Activated CD4-positive, alpha-beta T cell treated with anti-CD3 and anti-CD28 coated beads, Interleukin-2, amount 10 ng/mL, durations not matched to agents 7 days and 5 days (primary cell): ENCODE measurements around the gene CMC2. TPM values are rescaled to one million over a fixed set of nuclear protein-coding genes. Genes with fewer than 3 reads are reported as not detected.

Experiments used
- CTCF ChIA-PET: fragments of 350-600 bp; sonication (Branson Sonifier 250); formaldehyde crosslinking; loops from one replicate; lab custom pipeline; 2021; ENCODE audit warnings: antibody characterized with exemption; lab: Charles Lee
- POLR2A ChIA-PET: fragments of 350-600 bp; sonication (Branson Sonifier 250); formaldehyde crosslinking; loops from one replicate; lab custom pipeline; 2021; ENCODE audit warnings: antibody characterized with exemption; lab: Charles Lee
- DNase-seq: peaks from one replicate; pipeline ENCODE4 v3.0.0-alpha.2; 2020
- H3K27ac Mint-ChIP-seq: one replicate; pipeline ENCODE4 v1.8.0; 2021; ENCODE audit warnings: mild to moderate bottlenecking, moderate library complexity, mixed read lengths
- H3K27me3 Mint-ChIP-seq: one replicate; pipeline ENCODE4 v1.8.0; 2021; ENCODE audit warnings: mixed read lengths
- H3K36me3 Mint-ChIP-seq: one replicate; pipeline ENCODE4 v1.8.0; 2021; ENCODE audit warnings: low read depth, mixed read lengths
- H3K4me1 Mint-ChIP-seq: one replicate; pipeline ENCODE4 v1.8.0; 2021; ENCODE audit warnings: mixed read lengths
- H3K4me3 Mint-ChIP-seq: one replicate; pipeline ENCODE4 v1.8.0; 2021; ENCODE audit warnings: mild to moderate bottlenecking, moderate library complexity, mixed read lengths
- H3K9me3 Mint-ChIP-seq: one replicate; pipeline ENCODE4 v1.8.0; 2021; ENCODE audit warnings: mixed read lengths
- total RNA-seq, 2 experiments: library from RNA; stranded (reverse); gene quantifications; one replicate each; pipeline ENCODE4 v1.2.3, GENCODE V29; 2021

The CMC2 gene
- total RNA-seq, 2 experiments from 2014 or later: 90.3 to 99.7 TPM

DNA sequence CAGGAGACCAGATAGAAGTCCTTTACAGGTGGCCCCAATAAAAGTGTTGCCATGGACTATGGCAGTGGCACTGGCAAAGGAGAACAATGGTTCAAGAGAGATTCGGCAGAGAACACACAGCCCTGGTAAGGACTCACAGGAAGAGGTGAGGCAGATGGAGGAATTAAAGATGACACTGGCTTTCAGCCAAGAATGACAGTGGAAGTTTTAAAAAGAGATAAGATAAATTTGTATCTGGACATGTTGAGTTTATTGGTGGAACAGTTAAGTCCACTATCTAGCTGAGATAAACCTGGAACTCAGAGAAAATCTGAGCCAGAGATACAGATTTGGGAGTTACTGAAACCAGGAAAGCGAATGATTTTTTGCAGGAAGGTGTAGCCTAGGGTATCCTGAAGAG, 20.1 kb downstream of the CMC2 start:
- H3K27ac Mint-ChIP-seq: no peak overlapping the region
- CTCF ChIA-PET: no interaction called here
- no peak overlapping the region for H3K4me3 Mint-ChIP-seq

DNA sequence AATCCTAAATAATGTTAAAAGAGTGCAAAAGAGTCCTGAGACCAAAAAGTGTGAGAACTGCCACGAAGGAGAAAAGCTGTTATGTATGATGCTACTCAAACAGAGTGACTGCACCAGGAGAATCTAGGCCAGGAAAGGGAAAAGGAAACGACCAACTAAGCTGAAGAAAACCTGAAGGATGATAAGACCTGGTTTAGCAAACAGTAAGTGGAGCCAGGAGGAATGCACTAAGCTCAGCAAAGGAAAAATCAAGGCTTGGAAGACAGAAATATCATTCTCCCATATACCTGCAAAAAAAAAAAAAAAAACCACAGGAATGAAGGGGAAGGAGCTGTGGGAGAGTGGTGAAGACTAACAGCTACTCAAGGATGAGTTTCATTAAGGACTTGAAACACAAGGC, 21.1 kb downstream of the CMC2 start:
- H3K4me1 Mint-ChIP-seq: peaks cover 19% of the 10 kb centered on the region
- ChIA-PET POLR2A (no interaction called here), CTCF (interaction anchor here (0.5 kb wide), 1 partner anchor 8 kb away, joined by 3 read pairs; no protein-coding TSS in a partner anchor)
- no peaks in the 10 kb centered on the region for H3K27me3 Mint-ChIP-seq
- H3K27ac Mint-ChIP-seq: no peak overlapping the region
- peaks cover 30% of the 10 kb centered on the region for H3K36me3 Mint-ChIP-seq
- no peak for DNase-seq
- no peaks in the 10 kb centered on the region for H3K9me3 Mint-ChIP-seq
- H3K4me3 Mint-ChIP-seq: no peak overlapping the region

More for the DNA sequence above, 20.1 kb downstream of the CMC2 start:
- POLR2A ChIA-PET: no interaction called here
- Mint-ChIP-seq H3K36me3 (peaks cover 33% of the 10 kb centered on the region), H3K9me3 (no peaks in the 10 kb centered on the region), H3K27me3 (no peaks in the 10 kb centered on the region), H3K4me1 (peaks cover 22% of the 10 kb centered on the region)
- DNase-seq: no peak

DNA sequence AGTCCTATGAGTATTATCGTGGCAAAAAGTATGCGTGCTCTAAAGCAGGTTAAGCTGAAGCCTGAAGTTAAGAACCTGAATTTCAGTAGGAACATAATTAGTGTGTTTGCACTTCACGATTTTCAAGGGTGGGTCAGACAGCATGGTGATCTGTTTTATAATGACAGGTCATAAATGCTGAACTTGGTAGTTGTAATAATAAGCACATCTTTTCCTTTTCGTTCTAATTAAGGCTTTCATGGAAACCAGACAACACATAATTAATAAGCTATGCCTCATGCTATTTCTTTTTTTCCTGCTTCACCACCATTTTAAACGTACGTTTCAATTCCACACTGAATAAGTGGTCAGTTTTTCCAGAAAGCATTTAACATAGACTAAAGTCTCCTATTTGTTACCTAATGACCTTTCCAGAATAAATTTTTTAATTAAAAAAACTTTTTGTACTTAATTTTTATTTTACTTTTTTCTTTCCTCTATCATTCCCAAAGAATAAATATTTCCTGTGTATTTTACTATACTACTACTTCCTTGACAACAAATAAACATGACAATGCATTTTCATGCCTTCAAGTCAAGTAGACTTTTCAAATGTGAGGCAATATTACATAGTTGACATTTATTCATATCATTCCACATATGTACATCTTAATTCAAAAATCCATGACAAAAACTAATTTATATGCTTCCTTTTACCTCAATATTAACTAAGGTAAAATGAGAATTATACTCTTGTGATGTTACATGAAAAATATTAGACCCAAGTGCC, 22.4 kb downstream of the CMC2 start:
- Mint-ChIP-seq H3K4me1 (peaks cover 16% of the 10 kb centered on the region), H3K9me3 (no peaks in the 10 kb centered on the region), H3K4me3 (no peak overlapping the region), H3K36me3 (peaks cover 27% of the 10 kb centered on the region), H3K27ac (no peak overlapping the region), H3K27me3 (no peaks in the 10 kb centered on the region)
- no peak for DNase-seq
- ChIA-PET POLR2A (no interaction called here), CTCF (interaction anchor here (1.0 kb wide), 1 partner anchor 51 kb away, joined by 3 read pairs; the partner anchor contains the start of gene ATMIN)

DNA sequence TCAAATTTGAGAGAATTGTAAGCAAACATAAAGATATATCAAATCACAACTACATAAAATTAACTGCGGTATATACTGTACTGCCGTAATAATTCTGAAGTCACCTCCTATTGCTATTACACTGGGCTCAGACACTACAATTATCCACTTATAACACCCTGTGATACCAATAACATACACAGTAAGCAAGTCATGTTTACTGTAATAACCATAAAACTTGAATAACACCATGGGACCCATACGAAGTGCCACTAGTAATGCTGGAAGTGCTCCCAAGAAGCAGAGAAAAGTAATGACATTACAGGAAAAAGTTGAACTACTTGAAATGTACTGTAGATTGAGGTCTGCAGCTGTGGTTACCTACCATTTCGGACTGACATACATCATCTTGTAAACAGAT, 24.0 kb downstream of the CMC2 start:
- H3K4me3 Mint-ChIP-seq: no peak overlapping the region
- CTCF ChIA-PET: no interaction called here

DNA sequence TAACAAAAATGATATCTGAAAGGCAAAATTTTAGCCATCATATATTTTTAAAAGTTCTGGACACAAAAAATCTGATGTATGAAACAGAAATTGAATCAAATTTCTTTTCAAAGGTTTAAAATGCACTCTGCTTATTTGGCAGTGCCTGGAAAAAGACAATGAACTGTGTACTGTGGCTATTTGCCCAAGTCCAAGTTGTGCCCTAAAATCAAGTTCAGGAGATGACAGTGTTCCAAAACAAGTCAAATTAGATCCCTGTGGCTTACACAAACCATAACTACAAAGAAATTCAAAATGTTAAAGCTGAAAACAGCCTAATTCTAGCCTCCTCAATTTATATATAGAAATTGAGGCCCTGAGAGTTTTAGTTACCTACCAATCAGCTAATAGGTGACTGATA, 25.6 kb downstream of the CMC2 start:
- no peak for DNase-seq
- H3K27ac Mint-ChIP-seq: no peak overlapping the region
- no peaks in the 10 kb centered on the region for H3K9me3 Mint-ChIP-seq
- H3K4me3 Mint-ChIP-seq: no peak overlapping the region
- H3K4me1 Mint-ChIP-seq: peaks cover 4% of the 10 kb centered on the region
- peaks cover 22% of the 10 kb centered on the region for H3K36me3 Mint-ChIP-seq
- POLR2A ChIA-PET: no interaction called here
- CTCF ChIA-PET: interaction anchor here (0.6 kb wide), 1 partner anchor 160 kb away, joined by 3 read pairs; no protein-coding TSS in a partner anchor
- no peaks in the 10 kb centered on the region for H3K27me3 Mint-ChIP-seq

More for the DNA sequence above, 24.0 kb downstream of the CMC2 start:
- Mint-ChIP-seq H3K9me3 (no peaks in the 10 kb centered on the region), H3K4me1 (peaks cover 14% of the 10 kb centered on the region), H3K36me3 (peaks cover 29% of the 10 kb centered on the region), H3K27me3 (no peaks in the 10 kb centered on the region), H3K27ac (no peak overlapping the region)
- DNase-seq: no peak
- POLR2A ChIA-PET: no interaction called here

DNA sequence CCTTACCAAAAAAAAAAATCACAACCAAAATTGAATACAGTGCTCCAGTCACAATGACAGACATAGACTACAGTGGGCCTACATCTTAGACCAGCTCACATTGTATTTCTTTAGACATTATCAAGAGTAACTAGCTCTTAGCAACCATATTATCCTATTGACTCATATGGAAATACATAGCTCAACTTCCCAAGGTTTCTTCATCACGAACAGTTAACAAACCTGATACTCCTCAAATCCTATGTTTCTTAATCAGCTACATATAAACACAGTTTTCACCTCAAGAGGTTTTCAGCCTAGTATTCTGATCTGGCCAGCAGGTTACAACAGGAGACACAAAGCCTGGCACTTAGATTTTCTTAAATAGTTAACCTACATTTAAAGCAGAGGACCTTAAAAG, 29.7 kb downstream of the CMC2 start:
- ChIA-PET POLR2A (no interaction called here), CTCF (no interaction called here)
- Mint-ChIP-seq H3K9me3 (no peaks in the 10 kb centered on the region), H3K4me3 (no peak overlapping the region), H3K27me3 (no peaks in the 10 kb centered on the region), H3K36me3 (peaks cover 36% of the 10 kb centered on the region), H3K4me1 (no peaks in the 10 kb centered on the region), H3K27ac (no peak overlapping the region)
- no peak for DNase-seq

DNA sequence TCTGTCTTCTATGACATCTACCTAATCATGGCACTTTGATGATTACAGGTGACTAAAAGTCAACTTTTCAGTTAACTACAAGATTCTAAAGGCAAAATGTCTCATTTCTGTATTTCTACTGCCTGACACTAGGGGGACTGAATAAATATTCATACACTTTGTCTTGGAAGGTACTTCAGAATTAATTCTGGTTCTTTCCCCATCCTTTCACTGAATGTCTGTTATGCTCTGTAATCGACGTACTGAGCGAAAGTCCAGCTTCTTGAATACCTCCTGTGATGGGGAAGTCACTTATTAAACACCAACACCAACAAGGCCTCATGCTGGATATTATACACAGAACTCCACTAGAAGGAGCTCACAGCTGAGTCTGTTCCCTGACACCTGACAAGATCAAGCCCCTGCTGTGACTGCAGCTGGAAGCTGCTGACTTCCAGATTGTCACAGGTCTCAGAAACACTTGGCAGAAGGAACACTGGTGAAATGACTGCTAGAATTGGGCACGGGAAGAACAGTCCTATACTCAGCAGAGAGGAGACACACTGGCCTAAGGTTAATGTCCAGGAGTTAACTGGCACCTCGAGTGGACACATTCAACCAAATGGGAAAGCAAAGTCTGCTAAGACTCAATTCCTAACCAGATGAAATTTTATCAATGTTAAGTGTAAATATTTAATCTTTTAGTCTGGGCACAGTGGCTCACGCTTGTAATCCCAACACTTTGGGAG, 31.9 kb downstream of the CMC2 start:
- CTCF ChIA-PET: interaction anchor here (0.6 to 1.6 kb wide), 2 partner anchors 17 to 61 kb away, joined by 3 to 5 read pairs; partner anchors contain the start of gene ATMIN
- H3K9me3 Mint-ChIP-seq: no peaks in the 10 kb centered on the region
- no peak overlapping the region for H3K4me3 Mint-ChIP-seq
- no peak overlapping the region for H3K27ac Mint-ChIP-seq
- H3K4me1 Mint-ChIP-seq: no peaks in the 10 kb centered on the region
- peaks cover 34% of the 10 kb centered on the region for H3K36me3 Mint-ChIP-seq
- no peaks in the 10 kb centered on the region for H3K27me3 Mint-ChIP-seq
- no peak for DNase-seq
- POLR2A ChIA-PET: no interaction called here

DNA sequence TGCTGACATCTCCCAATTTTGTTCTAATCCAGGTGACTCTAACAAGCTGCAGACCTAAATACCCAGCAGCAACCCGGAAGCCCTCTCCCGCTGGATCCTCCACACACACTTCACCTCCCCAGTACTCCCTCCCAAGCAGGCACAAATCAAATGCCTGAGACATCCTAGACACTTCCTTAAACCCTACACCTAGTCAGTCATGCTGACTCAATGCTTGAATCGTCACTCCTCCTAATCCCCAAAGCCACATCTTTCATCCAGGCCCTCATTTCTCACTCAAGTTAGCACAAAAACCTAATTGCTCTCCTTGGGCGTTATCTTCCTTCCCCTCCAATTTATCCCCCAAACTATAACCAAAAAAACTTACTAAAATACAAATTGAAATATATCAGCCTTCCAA, 32.7 kb downstream of the CMC2 start:
- DNase-seq: no peak
- H3K27me3 Mint-ChIP-seq: no peaks in the 10 kb centered on the region
- POLR2A ChIA-PET: no interaction called here
- peak overlapping the region; percentile 43 for H3K27ac Mint-ChIP-seq
- peaks cover 37% of the 10 kb centered on the region for H3K36me3 Mint-ChIP-seq
- no peaks in the 10 kb centered on the region for H3K4me1 Mint-ChIP-seq
- no peaks in the 10 kb centered on the region for H3K9me3 Mint-ChIP-seq
- CTCF ChIA-PET: interaction anchor here (1.6 kb wide), 1 partner anchor 62 kb away, joined by 5 read pairs; the partner anchor contains the start of gene ATMIN
- no peak overlapping the region for H3K4me3 Mint-ChIP-seq

DNA sequence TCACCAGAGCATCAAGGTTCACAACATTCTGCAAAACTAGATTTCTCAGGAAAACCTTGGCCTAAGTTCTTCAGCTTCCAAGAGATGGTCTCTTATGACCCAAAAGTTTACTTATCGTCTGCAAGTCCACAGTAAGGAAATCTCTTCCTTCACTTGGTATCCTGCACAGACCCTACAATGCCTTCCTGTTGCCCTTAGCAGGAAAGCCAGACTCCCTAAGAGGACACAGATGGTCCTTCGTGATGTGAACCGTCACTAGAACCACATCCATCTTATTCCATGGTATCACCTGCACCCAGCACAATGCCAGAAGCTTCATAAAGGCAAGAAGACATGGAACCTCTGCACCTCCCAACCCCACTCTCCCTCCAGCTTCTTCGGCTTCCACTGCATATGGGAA, 34.1 kb downstream of the CMC2 start:
- no peaks in the 10 kb centered on the region for H3K27me3 Mint-ChIP-seq
- H3K4me3 Mint-ChIP-seq: no peak overlapping the region
- no peak for DNase-seq
- ChIA-PET POLR2A (no interaction called here), CTCF (interaction anchor here (1.2 to 1.6 kb wide), 2 partner anchors 44 to 63 kb away, joined by 3 to 4 read pairs; partner anchors contain the start of gene ATMIN)
- peaks cover 35% of the 10 kb centered on the region for H3K36me3 Mint-ChIP-seq
- no peak overlapping the region for H3K27ac Mint-ChIP-seq
- H3K9me3 Mint-ChIP-seq: no peaks in the 10 kb centered on the region
- H3K4me1 Mint-ChIP-seq: no peaks in the 10 kb centered on the region

DNA sequence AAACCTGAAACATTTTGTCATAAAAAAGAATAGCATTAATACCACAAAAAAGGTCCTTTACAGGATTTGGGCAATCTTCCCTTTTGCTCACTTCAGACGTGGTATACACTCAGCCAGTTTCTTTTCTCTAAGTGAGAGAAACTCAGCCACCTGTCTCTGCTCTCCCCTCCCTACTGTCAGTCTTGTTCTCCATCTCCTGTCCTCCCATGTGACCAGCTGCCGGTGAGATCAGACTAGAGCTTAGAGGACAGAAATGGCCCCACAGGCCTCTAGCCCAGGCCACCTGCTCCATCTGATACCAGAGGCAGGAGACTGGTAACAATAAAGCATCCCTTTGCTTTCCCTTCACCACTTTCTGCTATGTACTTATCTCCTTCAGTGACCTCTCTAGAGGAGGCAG, 34.9 kb downstream of the CMC2 start:
- POLR2A ChIA-PET: no interaction called here
- Mint-ChIP-seq H3K27ac (no peak overlapping the region), H3K4me3 (no peak overlapping the region), H3K27me3 (no peaks in the 10 kb centered on the region), H3K4me1 (no peaks in the 10 kb centered on the region), H3K9me3 (no peaks in the 10 kb centered on the region), H3K36me3 (peaks cover 36% of the 10 kb centered on the region)
- CTCF ChIA-PET: interaction anchor here (0.5 to 1.6 kb wide), 4 partner anchors 43 to 449 kb away, joined by 3 to 4 read pairs (median 3); partner anchors contain the start of gene ATMIN
- no peak for DNase-seq

DNA sequence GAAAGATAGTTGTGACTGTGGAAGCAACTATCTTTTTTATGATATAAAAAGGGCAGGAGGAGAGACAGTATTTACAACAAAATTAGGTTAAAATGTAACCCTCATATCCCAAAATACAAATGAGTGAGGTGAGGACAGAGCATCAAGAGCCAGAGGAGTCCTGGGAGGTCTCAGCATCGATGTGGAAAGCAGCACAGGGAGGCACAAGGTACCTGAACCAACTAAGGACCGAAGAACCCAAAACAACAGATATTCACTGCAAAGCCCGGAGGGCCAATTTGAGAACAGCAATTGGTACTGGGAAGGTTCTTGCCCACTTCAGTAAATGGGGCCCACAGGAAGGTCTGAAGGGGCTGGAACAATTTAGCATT, 37.6 kb downstream of the CMC2 start:
- Mint-ChIP-seq H3K4me1 (peaks cover 1% of the 10 kb centered on the region), H3K36me3 (peaks cover 21% of the 10 kb centered on the region), H3K9me3 (no peaks in the 10 kb centered on the region), H3K27ac (no peak overlapping the region), H3K4me3 (no peak overlapping the region), H3K27me3 (no peaks in the 10 kb centered on the region)
- DNase-seq: no peak
- CTCF ChIA-PET: no interaction called here
- POLR2A ChIA-PET: no interaction called here

DNA sequence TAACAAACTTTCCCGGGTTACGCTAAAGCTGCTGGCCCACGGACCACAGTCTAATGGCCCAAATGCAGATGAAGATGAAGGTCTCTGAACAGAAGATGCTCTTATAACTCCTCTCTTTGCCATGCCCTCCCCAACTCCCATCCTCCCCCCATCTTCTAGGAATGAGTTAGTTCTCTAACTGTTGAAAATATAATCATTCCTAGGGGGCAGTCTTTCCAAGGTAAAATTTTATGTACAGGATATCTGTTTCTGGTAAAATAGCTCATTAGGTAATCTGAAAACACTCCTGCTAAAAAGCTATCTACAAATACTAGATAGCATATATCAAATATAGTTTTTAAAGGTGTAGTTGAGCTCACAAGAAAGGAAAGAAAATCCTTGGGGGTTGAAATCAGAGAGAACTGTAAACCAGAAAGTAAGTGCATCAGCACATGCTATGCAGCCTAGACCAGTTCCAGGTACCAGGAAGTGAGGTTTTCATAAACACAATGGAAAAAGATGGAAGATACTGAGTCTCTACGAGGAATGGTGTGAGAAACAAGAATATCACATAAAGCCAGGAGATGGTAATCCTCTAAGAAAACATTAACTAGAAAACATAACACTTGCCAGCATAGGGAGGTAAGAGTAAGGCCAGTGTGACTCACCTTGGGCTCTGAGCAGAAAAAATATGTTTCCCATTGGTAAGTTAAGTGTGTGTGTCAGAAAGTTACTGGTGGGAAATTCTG, 38.1 kb downstream of the CMC2 start:
- Mint-ChIP-seq H3K4me3 (no peak overlapping the region), H3K4me1 (peaks cover 3% of the 10 kb centered on the region), H3K9me3 (no peaks in the 10 kb centered on the region), H3K27me3 (no peaks in the 10 kb centered on the region), H3K27ac (no peak overlapping the region), H3K36me3 (peaks cover 17% of the 10 kb centered on the region)
- ChIA-PET CTCF (no interaction called here), POLR2A (no interaction called here)
- no peak for DNase-seq
